ENCODE measurements around the gene FURIN. TPM values are rescaled to one million over a fixed set of nuclear protein-coding genes. Genes with fewer than 3 reads are reported as not detected.

Gene FURIN
- total and polyA plus RNA-seq, 2 experiments from 2014 or later: 67.9 to 98.9 TPM

DNA sequence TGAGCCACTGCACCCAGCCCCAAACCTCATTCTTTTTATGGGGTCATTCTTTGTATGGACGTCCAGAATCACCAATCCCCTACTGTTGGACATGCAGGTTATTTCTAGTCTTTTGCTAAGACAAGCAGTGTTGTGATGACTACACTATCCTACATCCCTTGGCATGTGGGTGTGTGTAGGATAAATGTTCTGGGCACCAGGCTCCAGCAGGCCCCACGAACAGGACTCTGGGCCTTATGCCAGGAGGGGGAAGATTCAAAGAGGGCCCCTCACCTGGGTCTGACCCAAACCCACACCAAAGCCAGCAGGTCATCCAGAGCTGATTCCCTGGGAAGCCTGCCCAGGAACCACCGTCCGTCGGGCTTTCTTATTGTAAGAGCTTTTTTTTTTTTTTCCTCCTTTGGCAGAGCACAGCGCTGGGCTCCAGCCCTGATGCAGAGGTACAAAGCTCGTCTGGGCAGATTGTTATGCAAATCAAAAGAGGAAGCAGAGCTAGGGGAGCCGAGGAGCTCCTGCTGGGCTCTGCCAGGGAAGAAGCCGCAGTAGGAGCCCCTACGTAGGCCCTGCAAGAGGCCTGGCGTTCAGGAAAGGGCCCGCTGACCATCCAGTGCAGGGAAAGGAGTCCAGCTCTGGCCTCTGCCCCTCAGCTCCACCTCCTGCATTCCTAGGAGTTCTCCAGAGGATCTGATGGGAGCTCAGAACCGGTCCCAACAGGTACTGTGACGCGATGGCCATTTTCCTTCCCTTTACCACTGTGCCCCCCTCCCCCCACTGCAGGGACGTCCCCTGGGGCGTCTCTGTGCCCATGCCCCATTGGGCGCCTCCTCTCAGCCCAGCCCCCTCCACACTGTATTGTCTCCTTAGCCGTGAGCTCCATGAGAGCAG, 29.0 kb upstream of the FURIN start:
- DNase-seq (ENCODE audit: low spot score): peak; percentile 63
- Histone ChIP-seq H3K9me2 (replicated peaks; ENCODE audit: insufficient read depth) (no peaks in the 10 kb centered on the region), H3K4me3 (no peak overlapping the region), H3K27ac (peak overlapping the region; percentile 61), H3K9me3 (ENCODE audit: low read depth) (no peaks in the 10 kb centered on the region), H4K20me1 (ENCODE audit: insufficient read depth, poor library complexity, severe bottlenecking) (no peaks in the 10 kb centered on the region), H3K4me2 (peak overlapping the region; percentile 41), H3K27me3 (no peaks in the 10 kb centered on the region), H3K79me2 (no peaks in the 10 kb centered on the region), H3K4me1 (ENCODE audit: insufficient read depth) (peaks cover 10% of the 10 kb centered on the region), H3K36me3 (replicated peaks; ENCODE audit: insufficient read depth, low read depth) (no peaks in the 10 kb centered on the region), H2AFZ (no peak overlapping the region)
- 53% methylated on average over 19 of the region's 19 CpGs for WGBS (ENCODE audit: low lambda C conversion rate, missing lambda C conversion rate)
- TF ChIP-seq EZH2phosphoT487 (IDR thresholded peaks at IDR 0.05; ENCODE audit: low read depth, severe bottlenecking, unreplicated experiment) (no peak), EZH2 (IDR thresholded peaks at IDR 0.05; ENCODE audit: borderline replicate concordance) (no peak)
- TF ChIP-seq, protein P1, sequence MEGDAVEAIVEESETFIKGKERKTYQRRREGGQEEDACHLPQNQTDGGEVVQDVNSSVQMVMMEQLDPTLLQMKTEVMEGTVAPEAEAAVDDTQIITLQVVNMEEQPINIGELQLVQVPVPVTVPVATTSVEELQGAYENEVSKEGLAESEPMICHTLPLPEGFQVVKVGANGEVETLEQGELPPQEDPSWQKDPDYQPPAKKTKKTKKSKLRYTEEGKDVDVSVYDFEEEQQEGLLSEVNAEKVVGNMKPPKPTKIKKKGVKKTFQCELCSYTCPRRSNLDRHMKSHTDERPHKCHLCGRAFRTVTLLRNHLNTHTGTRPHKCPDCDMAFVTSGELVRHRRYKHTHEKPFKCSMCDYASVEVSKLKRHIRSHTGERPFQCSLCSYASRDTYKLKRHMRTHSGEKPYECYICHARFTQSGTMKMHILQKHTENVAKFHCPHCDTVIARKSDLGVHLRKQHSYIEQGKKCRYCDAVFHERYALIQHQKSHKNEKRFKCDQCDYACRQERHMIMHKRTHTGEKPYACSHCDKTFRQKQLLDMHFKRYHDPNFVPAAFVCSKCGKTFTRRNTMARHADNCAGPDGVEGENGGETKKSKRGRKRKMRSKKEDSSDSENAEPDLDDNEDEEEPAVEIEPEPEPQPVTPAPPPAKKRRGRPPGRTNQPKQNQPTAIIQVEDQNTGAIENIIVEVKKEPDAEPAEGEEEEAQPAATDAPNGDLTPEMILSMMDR (IDR thresholded peaks at IDR 0.05; ENCODE audit: poor library complexity): no peak

DNA sequence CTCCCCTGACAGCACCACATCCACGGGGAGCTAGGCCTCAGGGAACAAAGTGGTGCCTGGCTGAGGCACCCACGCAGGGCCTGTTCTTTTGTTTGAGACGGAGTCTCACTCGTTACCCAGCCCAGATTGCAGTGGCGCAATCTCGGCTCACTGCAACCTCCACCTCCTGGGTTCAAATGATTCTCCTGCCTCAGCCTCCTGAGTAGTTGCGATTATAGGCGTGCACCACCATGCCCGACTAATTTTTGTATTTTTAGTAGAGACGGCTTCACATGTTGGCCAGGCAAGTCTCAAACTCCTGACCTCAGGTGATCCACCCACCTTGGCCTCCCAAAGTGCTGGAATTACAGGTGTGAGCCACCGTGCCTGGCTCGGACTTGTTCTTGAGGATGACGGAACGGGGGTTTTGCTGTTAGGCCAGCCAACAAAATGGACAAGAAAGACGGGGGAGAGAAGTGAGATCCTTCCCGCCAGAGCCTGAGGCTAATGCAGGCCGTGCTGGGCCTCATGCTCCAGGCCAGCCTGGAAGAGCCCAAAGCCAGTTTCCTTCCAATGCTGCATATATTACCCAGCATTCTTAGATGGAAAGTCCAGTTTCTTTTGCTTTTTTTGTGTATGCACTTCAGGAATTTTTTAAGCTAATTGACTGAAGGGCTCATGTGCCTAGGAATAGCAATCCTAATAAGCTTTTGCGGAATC, 28.1 kb upstream of the FURIN start:
- no peak overlapping the region for H3K27ac ChIP-seq
- no peaks in the 10 kb centered on the region for H3K79me2 ChIP-seq
- no peaks in the 10 kb centered on the region for H4K20me1 ChIP-seq (ENCODE audit: insufficient read depth, poor library complexity, severe bottlenecking)
- H3K9me2 ChIP-seq (replicated peaks; ENCODE audit: insufficient read depth): no peaks in the 10 kb centered on the region
- no peak for DNase-seq (ENCODE audit: low spot score)
- H2AFZ ChIP-seq: no peak overlapping the region
- no peak overlapping the region for H3K4me3 ChIP-seq
- no peaks in the 10 kb centered on the region for H3K27me3 ChIP-seq
- H3K36me3 ChIP-seq (replicated peaks; ENCODE audit: insufficient read depth, low read depth): no peaks in the 10 kb centered on the region
- TF ChIP-seq EZH2phosphoT487 (IDR thresholded peaks at IDR 0.05; ENCODE audit: low read depth, severe bottlenecking, unreplicated experiment) (no peak), EZH2 (IDR thresholded peaks at IDR 0.05; ENCODE audit: borderline replicate concordance) (no peak)
- TF ChIP-seq, protein P1 (IDR thresholded peaks at IDR 0.05; ENCODE audit: poor library complexity): no peak
- WGBS (ENCODE audit: low lambda C conversion rate, missing lambda C conversion rate): 92% methylated on average over 18 of the region's 18 CpGs
- H3K4me1 ChIP-seq (ENCODE audit: insufficient read depth): peaks cover 10% of the 10 kb centered on the region
- H3K9me3 ChIP-seq (ENCODE audit: low read depth): no peaks in the 10 kb centered on the region
- no peak overlapping the region for H3K4me2 ChIP-seq

DNA sequence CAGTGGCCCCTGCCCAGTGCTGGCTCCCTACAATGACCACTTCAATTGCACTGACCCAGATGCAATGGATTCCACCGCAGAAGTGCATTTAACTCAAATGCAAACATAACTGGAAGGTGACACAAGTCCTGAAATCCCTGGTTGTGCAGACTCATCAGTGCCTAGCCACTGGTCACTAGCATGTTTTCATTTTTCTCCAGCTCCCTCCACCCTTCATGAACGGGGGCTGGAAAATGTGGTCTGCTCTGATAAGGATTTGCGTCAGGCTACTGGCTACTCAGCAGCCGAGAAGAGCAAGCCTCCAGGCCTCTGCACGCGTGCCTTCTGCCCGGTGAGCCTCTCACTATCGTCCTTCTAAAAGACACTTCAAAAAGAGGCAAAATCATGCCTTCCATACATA, 27.4 kb upstream of the FURIN start:
- H3K4me2 ChIP-seq: no peak overlapping the region
- TF ChIP-seq, protein P1 (IDR thresholded peaks at IDR 0.05; ENCODE audit: poor library complexity): no peak
- TF ChIP-seq EZH2phosphoT487 (IDR thresholded peaks at IDR 0.05; ENCODE audit: low read depth, severe bottlenecking, unreplicated experiment) (no peak), EZH2 (IDR thresholded peaks at IDR 0.05; ENCODE audit: borderline replicate concordance) (no peak)

More for the DNA sequence above, 27.4 kb upstream of the FURIN start:
- no peak overlapping the region for H2AFZ ChIP-seq
- 60% methylated on average over 8 of the region's 8 CpGs for WGBS (ENCODE audit: low lambda C conversion rate, missing lambda C conversion rate)
- H3K9me2 ChIP-seq (replicated peaks; ENCODE audit: insufficient read depth): no peaks in the 10 kb centered on the region
- H3K27me3 ChIP-seq: no peaks in the 10 kb centered on the region
- H3K36me3 ChIP-seq (replicated peaks; ENCODE audit: insufficient read depth, low read depth): no peaks in the 10 kb centered on the region
- H4K20me1 ChIP-seq (ENCODE audit: insufficient read depth, poor library complexity, severe bottlenecking): no peaks in the 10 kb centered on the region
- H3K27ac ChIP-seq: no peak overlapping the region
- DNase-seq (ENCODE audit: low spot score): peak; percentile 37
- no peak overlapping the region for H3K4me3 ChIP-seq
- H3K4me1 ChIP-seq (ENCODE audit: insufficient read depth): peaks cover 13% of the 10 kb centered on the region
- no peaks in the 10 kb centered on the region for H3K9me3 ChIP-seq (ENCODE audit: low read depth)
- H3K79me2 ChIP-seq: no peaks in the 10 kb centered on the region
